PFSK-1 (cell line): ENCODE data around the gene SAMHD1.

Experiments
- POLR2AphosphoS5 ChIP-seq: IDR thresholded peaks from 2 replicates; pipeline ENCODE4 v1.6.1; 2012; ENCODE audit warnings: low read depth, mild to moderate bottlenecking, control low read depth, low read length, moderate library complexity
- SIN3A ChIP-seq: IDR thresholded peaks from 2 replicates; pipeline ENCODE4 v1.6.1; 2012; ENCODE audit warnings: mild to moderate bottlenecking, low read length, moderate library complexity, borderline replicate concordance; ENCODE audit not compliant: insufficient read depth
- TAF1 ChIP-seq: IDR thresholded peaks from 2 replicates; pipeline ENCODE4 v1.6.1; 2012; ENCODE audit warnings: low read length, control low read depth, borderline replicate concordance; ENCODE audit not compliant: insufficient read depth

DNA sequence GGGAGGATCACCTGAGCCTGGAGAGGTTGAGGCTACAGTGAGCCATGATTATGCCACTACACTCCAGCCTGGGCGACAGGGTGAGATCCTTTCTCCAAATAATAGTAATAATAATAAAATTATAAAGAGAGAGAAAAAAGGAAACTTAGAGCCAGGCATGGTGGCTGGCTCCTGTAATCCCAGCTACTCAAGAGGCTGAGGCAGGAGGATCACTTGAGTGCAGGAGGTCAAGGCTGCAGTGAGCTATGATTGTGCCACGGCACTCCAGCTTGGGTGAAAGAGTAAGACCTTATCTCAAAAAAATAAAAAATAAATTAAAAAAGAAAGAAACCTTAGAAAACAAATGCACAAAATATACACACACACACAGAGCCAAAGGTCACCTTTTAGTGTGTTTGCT, 5.2 kb upstream of the SAMHD1 start:
- TF ChIP-seq SIN3A (no peak), TAF1 (no peak), POLR2AphosphoS5 (no peak)
